Astrocyte (in vitro differentiated cells and primary cell): ENCODE results near the gene CPEB4. TPM values are rescaled to one million over a fixed set of nuclear protein-coding genes. Genes with fewer than 3 reads are reported as not detected.

Source experiments
- DNase-seq: peaks from one replicate; pipeline ENCODE4 v3.0.0-alpha.2; 2010; ENCODE audit warnings: low read depth
- FAIRE-seq: peaks from 2 replicates; lab custom pipeline; 2011; peaks lifted over from hg19 to GRCh38; lab: Jason Lieb, UNC
- H2AFZ ChIP-seq: 2 replicates; pipeline ENCODE4 v1.6.0; 2012; ENCODE audit warnings: low read depth, low read length, inconsistent platforms
- H3K27ac ChIP-seq: 2 replicates; pipeline ENCODE4 v1.5.1; 2011; ENCODE audit warnings: low read depth, low read length, inconsistent platforms
- H3K27me3 ChIP-seq: 2 replicates; pipeline ENCODE4 v1.6.0; 2011; ENCODE audit warnings: low read length, inconsistent platforms; ENCODE audit not compliant: insufficient read depth
- H3K36me3 ChIP-seq: 2 replicates; pipeline ENCODE4 v1.5.1; 2011; ENCODE audit warnings: low read length, inconsistent platforms; ENCODE audit not compliant: insufficient read depth
- H3K4me1 ChIP-seq: 2 replicates; pipeline ENCODE4 v1.5.1; 2011; ENCODE audit warnings: low read length, inconsistent platforms; ENCODE audit not compliant: insufficient read depth
- H3K4me2 ChIP-seq: 2 replicates; pipeline ENCODE4 v1.6.0; 2012; ENCODE audit warnings: low read length, inconsistent platforms
- H3K4me3 ChIP-seq: 2 replicates; pipeline ENCODE4 v1.5.1; 2011; ENCODE audit warnings: low read depth, mild to moderate bottlenecking, low read length, inconsistent platforms; ENCODE audit not compliant: insufficient read depth
- H3K79me2 ChIP-seq: 2 replicates; pipeline ENCODE4 v1.6.0; 2012; ENCODE audit warnings: mild to moderate bottlenecking, low read length, inconsistent platforms; ENCODE audit not compliant: insufficient read depth
- H3K9ac ChIP-seq: 2 replicates; pipeline ENCODE4 v1.6.0; 2012; ENCODE audit warnings: mild to moderate bottlenecking, low read length, inconsistent platforms
- H3K9me3 ChIP-seq: 2 replicates; pipeline ENCODE4 v1.5.1; 2012; ENCODE audit warnings: low read depth, mild to moderate bottlenecking, low read length, inconsistent platforms; ENCODE audit not compliant: insufficient read depth
- H4K20me1 ChIP-seq: 2 replicates; pipeline ENCODE4 v1.6.0; 2012; ENCODE audit warnings: low read length, inconsistent platforms; ENCODE audit not compliant: insufficient read depth
- H3K27ac Mint-ChIP-seq: one replicate; pipeline ENCODE4 v1.8.0; 2021; ENCODE audit warnings: mild to moderate bottlenecking, mixed read lengths; ENCODE audit not compliant: unreplicated experiment
- H3K27me3 Mint-ChIP-seq: one replicate; pipeline ENCODE4 v1.8.0; 2021; ENCODE audit warnings: low read depth, mixed read lengths; ENCODE audit not compliant: unreplicated experiment
- H3K36me3 Mint-ChIP-seq: one replicate; pipeline ENCODE4 v1.8.0; 2021; ENCODE audit warnings: low read depth, mixed read lengths; ENCODE audit not compliant: unreplicated experiment
- H3K4me1 Mint-ChIP-seq: one replicate; pipeline ENCODE4 v1.8.0; 2021; ENCODE audit warnings: low read depth, mixed read lengths; ENCODE audit not compliant: unreplicated experiment
- H3K4me3 Mint-ChIP-seq: one replicate; pipeline ENCODE4 v1.8.0; 2021; ENCODE audit warnings: mild to moderate bottlenecking, moderate library complexity, mixed read lengths; ENCODE audit not compliant: unreplicated experiment
- H3K9me3 Mint-ChIP-seq: one replicate; pipeline ENCODE4 v1.8.0; 2021; ENCODE audit warnings: mild to moderate bottlenecking, mixed read lengths; ENCODE audit not compliant: unreplicated experiment
- EZH2 ChIP-seq: IDR thresholded peaks from 2 replicates; pipeline ENCODE4 v1.6.1; 2012; ENCODE audit warnings: mild to moderate bottlenecking, low read length, inconsistent platforms; ENCODE audit not compliant: insufficient read depth
- total RNA-seq: library from RNA; stranded (reverse); gene quantifications from 2 replicates; pipeline ENCODE4 v1.2.1, GENCODE V29; 2021
- TF ChIP-seq, protein P1 (sequence below): IDR thresholded peaks from 2 replicates; pipeline ENCODE4 v1.5.1; 2011; ENCODE audit warnings: low read depth, mild to moderate bottlenecking, inconsistent platforms, low read length, moderate library complexity; ENCODE audit not compliant: insufficient read depth

The CPEB4 gene
- total RNA-seq, 1 donor from 2014 or later: 37.2 TPM

GRCh38 chr5:173840111-173840983 is 47.8 kb upstream of the CPEB4 start:
- no peak overlapping the region for H3K4me3 Mint-ChIP-seq
- no peaks in the 10 kb centered on the region for H3K4me1 ChIP-seq
- no peak for TF ChIP-seq EZH2
- TF ChIP-seq, protein P1, sequence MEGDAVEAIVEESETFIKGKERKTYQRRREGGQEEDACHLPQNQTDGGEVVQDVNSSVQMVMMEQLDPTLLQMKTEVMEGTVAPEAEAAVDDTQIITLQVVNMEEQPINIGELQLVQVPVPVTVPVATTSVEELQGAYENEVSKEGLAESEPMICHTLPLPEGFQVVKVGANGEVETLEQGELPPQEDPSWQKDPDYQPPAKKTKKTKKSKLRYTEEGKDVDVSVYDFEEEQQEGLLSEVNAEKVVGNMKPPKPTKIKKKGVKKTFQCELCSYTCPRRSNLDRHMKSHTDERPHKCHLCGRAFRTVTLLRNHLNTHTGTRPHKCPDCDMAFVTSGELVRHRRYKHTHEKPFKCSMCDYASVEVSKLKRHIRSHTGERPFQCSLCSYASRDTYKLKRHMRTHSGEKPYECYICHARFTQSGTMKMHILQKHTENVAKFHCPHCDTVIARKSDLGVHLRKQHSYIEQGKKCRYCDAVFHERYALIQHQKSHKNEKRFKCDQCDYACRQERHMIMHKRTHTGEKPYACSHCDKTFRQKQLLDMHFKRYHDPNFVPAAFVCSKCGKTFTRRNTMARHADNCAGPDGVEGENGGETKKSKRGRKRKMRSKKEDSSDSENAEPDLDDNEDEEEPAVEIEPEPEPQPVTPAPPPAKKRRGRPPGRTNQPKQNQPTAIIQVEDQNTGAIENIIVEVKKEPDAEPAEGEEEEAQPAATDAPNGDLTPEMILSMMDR: no peak
- no peaks in the 10 kb centered on the region for H3K36me3 ChIP-seq
- H3K27me3 ChIP-seq: no peaks in the 10 kb centered on the region
- H3K36me3 Mint-ChIP-seq: no peaks in the 10 kb centered on the region
- H3K27ac Mint-ChIP-seq: no peak overlapping the region
- H3K4me3 ChIP-seq: no peak overlapping the region
- H3K79me2 ChIP-seq: no peaks in the 10 kb centered on the region
- H3K4me1 Mint-ChIP-seq: peaks cover 6% of the 10 kb centered on the region
- no peak overlapping the region for H3K4me2 ChIP-seq
- no peaks in the 10 kb centered on the region for H3K9me3 ChIP-seq
- FAIRE-seq: no peak
- H3K9ac ChIP-seq: no peak overlapping the region
- H3K9me3 Mint-ChIP-seq: no peaks in the 10 kb centered on the region
- no peak overlapping the region for H3K27ac ChIP-seq
- peaks cover 7% of the 10 kb centered on the region for H3K27me3 Mint-ChIP-seq
- H4K20me1 ChIP-seq: no peaks in the 10 kb centered on the region
- no peak overlapping the region for H2AFZ ChIP-seq
- no peak for DNase-seq

- no peaks in the 10 kb centered on the region for H3K36me3 Mint-ChIP-seq
- Histone ChIP-seq H3K4me3 (no peak overlapping the region), H3K4me1 (no peaks in the 10 kb centered on the region), H3K9ac (no peak overlapping the region), H3K4me2 (no peak overlapping the region), H4K20me1 (no peaks in the 10 kb centered on the region), H3K27ac (no peak overlapping the region), H3K9me3 (no peaks in the 10 kb centered on the region), H2AFZ (no peak overlapping the region), H3K36me3 (no peaks in the 10 kb centered on the region), H3K79me2 (no peaks in the 10 kb centered on the region), H3K27me3 (no peaks in the 10 kb centered on the region)
- FAIRE-seq (no peak), DNase-seq (no peak)
- TF ChIP-seq EZH2: no peak
- TF ChIP-seq, protein P1: no peak
- no peak overlapping the region for H3K27ac Mint-ChIP-seq
- peaks cover 7% of the 10 kb centered on the region for H3K27me3 Mint-ChIP-seq
- H3K9me3 Mint-ChIP-seq: peaks cover 3% of the 10 kb centered on the region
- H3K4me3 Mint-ChIP-seq: no peak overlapping the region
- H3K4me1 Mint-ChIP-seq: no peaks in the 10 kb centered on the region
These were observed 46.4 kb upstream of the CPEB4 start for GRCh38 chr5:173841710-173842109.

DNA sequence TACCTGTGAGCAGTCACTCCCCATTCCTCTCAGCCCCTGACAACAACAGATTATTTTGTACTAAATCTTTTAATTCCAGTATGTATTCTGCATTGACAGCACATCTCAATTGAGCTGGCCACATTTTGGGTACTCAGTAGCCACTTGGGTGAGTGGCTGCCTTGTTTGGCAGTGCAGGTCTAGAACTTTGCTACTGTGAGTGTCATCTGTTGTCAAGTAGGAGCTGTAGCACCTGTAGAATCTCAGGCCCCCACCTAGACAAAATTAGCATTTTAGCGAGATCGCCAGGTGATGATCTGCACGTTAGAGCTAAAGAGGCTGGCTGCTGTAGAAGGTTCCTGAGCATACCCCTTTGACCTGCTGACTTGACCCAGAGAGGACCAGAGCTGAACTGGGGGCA is 44.4 kb upstream of the CPEB4 start:
- H3K4me1 Mint-ChIP-seq: no peaks in the 10 kb centered on the region
- H3K27me3 Mint-ChIP-seq: peaks cover 11% of the 10 kb centered on the region
- no peak overlapping the region for H3K27ac ChIP-seq
- no peak overlapping the region for H3K27ac Mint-ChIP-seq
- FAIRE-seq: no peak
- peaks cover 10% of the 10 kb centered on the region for H3K9me3 Mint-ChIP-seq
- H3K4me3 Mint-ChIP-seq: no peak overlapping the region
- no peaks in the 10 kb centered on the region for H3K9me3 ChIP-seq
- no peaks in the 10 kb centered on the region for H3K79me2 ChIP-seq
- H3K36me3 Mint-ChIP-seq: no peaks in the 10 kb centered on the region
- no peak overlapping the region for H3K4me3 ChIP-seq
- H3K4me1 ChIP-seq: no peaks in the 10 kb centered on the region
- no peaks in the 10 kb centered on the region for H4K20me1 ChIP-seq
- no peak for TF ChIP-seq EZH2
- TF ChIP-seq, protein P1: no peak
- no peak overlapping the region for H3K9ac ChIP-seq
- H3K4me2 ChIP-seq: no peak overlapping the region
- H3K36me3 ChIP-seq: no peaks in the 10 kb centered on the region
- H3K27me3 ChIP-seq: no peaks in the 10 kb centered on the region
- no peak for DNase-seq
- no peak overlapping the region for H2AFZ ChIP-seq
